ENCODE data around the gene EIF2S1.

DNA sequence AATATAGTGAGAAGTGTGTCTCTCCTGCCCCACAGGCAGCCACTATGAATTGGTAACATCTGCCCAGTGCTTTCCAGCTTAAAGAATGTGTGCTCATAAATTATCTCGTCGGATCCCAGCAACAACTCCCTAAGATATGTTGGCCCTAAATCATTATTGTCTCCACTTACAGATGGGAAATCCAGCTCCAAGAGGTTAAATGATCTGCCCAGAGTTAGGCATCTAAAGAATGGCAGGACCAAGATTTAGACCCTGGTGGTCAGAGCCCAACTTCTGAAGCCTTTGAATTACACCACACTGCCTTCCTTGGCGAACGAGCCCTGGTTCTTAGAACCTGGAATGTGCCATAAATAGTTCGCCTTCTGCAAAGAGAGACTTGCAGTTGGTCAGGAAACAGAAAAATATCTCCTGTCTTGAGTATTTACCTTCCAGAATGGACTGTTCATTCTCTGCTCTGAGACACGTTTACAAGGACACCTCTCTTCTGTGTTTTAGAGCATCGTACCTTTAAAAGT is 72.0 kb downstream of the EIF2S1 start:
- TF ChIP-seq, protein P1, sequence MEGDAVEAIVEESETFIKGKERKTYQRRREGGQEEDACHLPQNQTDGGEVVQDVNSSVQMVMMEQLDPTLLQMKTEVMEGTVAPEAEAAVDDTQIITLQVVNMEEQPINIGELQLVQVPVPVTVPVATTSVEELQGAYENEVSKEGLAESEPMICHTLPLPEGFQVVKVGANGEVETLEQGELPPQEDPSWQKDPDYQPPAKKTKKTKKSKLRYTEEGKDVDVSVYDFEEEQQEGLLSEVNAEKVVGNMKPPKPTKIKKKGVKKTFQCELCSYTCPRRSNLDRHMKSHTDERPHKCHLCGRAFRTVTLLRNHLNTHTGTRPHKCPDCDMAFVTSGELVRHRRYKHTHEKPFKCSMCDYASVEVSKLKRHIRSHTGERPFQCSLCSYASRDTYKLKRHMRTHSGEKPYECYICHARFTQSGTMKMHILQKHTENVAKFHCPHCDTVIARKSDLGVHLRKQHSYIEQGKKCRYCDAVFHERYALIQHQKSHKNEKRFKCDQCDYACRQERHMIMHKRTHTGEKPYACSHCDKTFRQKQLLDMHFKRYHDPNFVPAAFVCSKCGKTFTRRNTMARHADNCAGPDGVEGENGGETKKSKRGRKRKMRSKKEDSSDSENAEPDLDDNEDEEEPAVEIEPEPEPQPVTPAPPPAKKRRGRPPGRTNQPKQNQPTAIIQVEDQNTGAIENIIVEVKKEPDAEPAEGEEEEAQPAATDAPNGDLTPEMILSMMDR (IDR thresholded peaks at IDR 0.05), result no peak
- no peak for TF ChIP-seq POLR2A (IDR thresholded peaks at IDR 0.05)

Measured in body of pancreas (tissue), 4 donors.